HepG2 (cell line): ENCODE data around the gene SLC13A3. TPM values are rescaled to one million over a fixed set of nuclear protein-coding genes. Genes with fewer than 3 reads are reported as not detected.

Source experiments
- ATAC-seq: fragments of 200-7000 bp; cut with Tn5 transposase; 3 replicates; pipeline ENCODE4 v1.9.1; 2020; ENCODE audit warnings: mild to moderate bottlenecking, moderate library complexity
- BruUV-seq: library from RNA; stranded (reverse); fragments of 400-500 nt; replicated peaks from 2 replicates; lab custom pipeline; 2021; lab: Mats Ljungman, UMichigan
- CTCF ChIA-PET: fragments of 300-600 bp; formaldehyde crosslinking; extraction: SDS; loops from one replicate; lab custom pipeline; 2021; ENCODE audit warnings: low total read pairs, inconsistent platforms, low intra/inter-chr PET ratio; lab: Yijun Ruan, JAX
- POLR2A ChIA-PET: fragments of 350-600 bp; sonication (Branson Sonifier 250); formaldehyde crosslinking; loops from one replicate; lab custom pipeline; 2020; ENCODE audit warnings: antibody characterized with exemption, inconsistent platforms; lab: Yijun Ruan, JAX
- DNase-seq: peaks from one replicate; pipeline ENCODE4 v3.0.0-alpha.2; 2015; ENCODE audit warnings: low spot score
- FAIRE-seq: peaks from 3 replicates; lab custom pipeline; 2011; peaks lifted over from hg19 to GRCh38; lab: Jason Lieb, UNC
- H2AFZ ChIP-seq: one replicate; pipeline ENCODE4 v1.6.1; 2011; ENCODE audit warnings: low read length, inconsistent platforms
- H3K27ac ChIP-seq: fragments of 300-600 bp; 3 replicates; pipeline ENCODE4 v1.8.0; 2011; ENCODE audit warnings: mixed run types, mild to moderate bottlenecking, mixed read lengths, low read length, inconsistent platforms; ENCODE audit not compliant: insufficient read depth; ENCODE audit errors: extremely low read length
- H3K27me3 ChIP-seq, 2 experiments: fragments of 200-600 bp in 1 of 2; 2 replicates in 1 of 2; 3 replicates in 1 of 2; pipeline versions ENCODE4 v1.6.0 to v1.8.0; 2011; ENCODE audit warnings: low read length in 2 of 2, mild to moderate bottlenecking in 2 of 2, moderate library complexity in 2 of 2, inconsistent platforms in 1 of 2; ENCODE audit not compliant: insufficient read depth in 2 of 2, control insufficient read depth in 1 of 2
- H3K36me3 ChIP-seq, 2 experiments: fragments of 200-600 bp in 1 of 2; replicated peaks in 1 of 2; 2 replicates in 1 of 2; 3 replicates in 1 of 2; pipeline versions ENCODE4 v1.5.1 to v1.8.0; 2011; ENCODE audit warnings: low read length in 2 of 2, inconsistent platforms in 1 of 2; ENCODE audit not compliant: insufficient read depth in 2 of 2, control insufficient read depth in 1 of 2
- H3K4me1 ChIP-seq: 2 replicates; pipeline ENCODE4 v1.5.1; 2012; ENCODE audit warnings: low read length, inconsistent platforms; ENCODE audit not compliant: insufficient read depth
- H3K4me2 ChIP-seq: 2 replicates; pipeline ENCODE4 v1.6.0; 2011; ENCODE audit warnings: low read depth, low read length, inconsistent platforms
- H3K4me3 ChIP-seq, 3 experiments: fragments of 200-600 bp in 1 of 3; sonication (generic), shearing (Covaris generic) in 1 of 3; replicated peaks in 1 of 3; 2 replicates each; pipeline ENCODE4 v1.5.1; 2011 to 2016; ENCODE audit warnings: low read length in 3 of 3, inconsistent platforms in 2 of 3, low read depth in 2 of 3, mild to moderate bottlenecking in 2 of 3, control low read depth in 1 of 3, mixed read lengths in 1 of 3; ENCODE audit not compliant: insufficient read depth in 1 of 3
- H3K79me2 ChIP-seq: one replicate; pipeline ENCODE4 v1.6.1; 2011; ENCODE audit warnings: low read length, inconsistent platforms; ENCODE audit not compliant: insufficient read depth
- H3K9ac ChIP-seq: 2 replicates; pipeline ENCODE4 v1.6.0; 2011; ENCODE audit warnings: mild to moderate bottlenecking, low read depth, low read length, inconsistent platforms; ENCODE audit not compliant: insufficient read depth
- H3K9me3 ChIP-seq: 2 replicates; pipeline ENCODE4 v1.5.1; 2012; ENCODE audit warnings: mild to moderate bottlenecking, low read length
- H4K20me1 ChIP-seq: 2 replicates; pipeline ENCODE4 v1.6.0; 2011; ENCODE audit warnings: inconsistent platforms, mild to moderate bottlenecking, low read length, moderate library complexity; ENCODE audit not compliant: insufficient read depth
- CREB1 ChIP-seq, 2 experiments: fragments of 450-650 bp in 1 of 2; IDR thresholded peaks; 2 replicates each; pipeline ENCODE4 v1.6.1; 2016 to 2017; ENCODE audit warnings: control low read depth in 1 of 2, mild to moderate bottlenecking in 1 of 2, missing compliant biosample characterization in 1 of 2, missing genetic modification characterization in 1 of 2
- FOSL2 ChIP-seq: sonication (generic); formaldehyde crosslinking; IDR thresholded peaks from 2 replicates; pipeline ENCODE4 v1.4.0; 2020; ENCODE audit warnings: missing genetic modification reagents
- FOXP4 ChIP-seq: sonication (generic); formaldehyde crosslinking; IDR thresholded peaks from 2 replicates; pipeline ENCODE4 v1.4.0; 2020; ENCODE audit warnings: missing genetic modification reagents
- HNF4G ChIP-seq, 2 experiments: sonication (generic) in 1 of 2; formaldehyde crosslinking in 1 of 2; IDR thresholded peaks; 2 replicates each; pipeline versions ENCODE4 v1.4.0 to v1.6.1; 2011 to 2020; ENCODE audit warnings: borderline replicate concordance in 2 of 2, low read depth in 2 of 2, mild to moderate bottlenecking in 2 of 2, low read length in 1 of 2, missing genetic modification reagents in 1 of 2, moderate library complexity in 1 of 2
- KDM4B ChIP-seq: sonication (generic); formaldehyde crosslinking; IDR thresholded peaks from 2 replicates; pipeline ENCODE4 v1.4.0; 2020; ENCODE audit warnings: missing genetic modification reagents
- NFYB ChIP-seq: sonication (generic); formaldehyde crosslinking; IDR thresholded peaks from 2 replicates; pipeline ENCODE4 v1.4.0; 2020; ENCODE audit warnings: missing genetic modification reagents
- NFYC ChIP-seq: IDR thresholded peaks from 2 replicates; pipeline ENCODE4 v1.6.1; 2016; ENCODE audit warnings: missing genetic modification reagents, missing compliant biosample characterization
- SOX13 ChIP-seq, 3 experiments: fragments of 450-650 bp in 1 of 3; sonication (generic) in 1 of 3; formaldehyde crosslinking in 1 of 3; IDR thresholded peaks in 2 of 3; conservative IDR thresholded peaks in 1 of 3; 2 replicates each; pipeline versions ENCODE4 v1.5.0 to v1.6.1; 2016 to 2020; ENCODE audit warnings: antibody characterized with exemption in 1 of 3, mild to moderate bottlenecking in 1 of 3, missing compliant biosample characterization in 1 of 3, missing genetic modification reagents in 1 of 3, moderate library complexity in 1 of 3
- SP5 ChIP-seq: IDR thresholded peaks from 2 replicates; pipeline ENCODE4 v1.6.1; 2016; ENCODE audit warnings: low read depth, borderline replicate concordance
- TARDBP ChIP-seq: sonication (generic); formaldehyde crosslinking; IDR thresholded peaks from 2 replicates; pipeline ENCODE4 v1.8.0; 2022; ENCODE audit warnings: mild to moderate bottlenecking, missing genetic modification reagents
- ZFP41 ChIP-seq: sonication (generic); formaldehyde crosslinking; IDR thresholded peaks from 2 replicates; pipeline ENCODE4 v1.4.0; 2020; ENCODE audit warnings: mild to moderate bottlenecking, missing genetic modification reagents, borderline replicate concordance
- ZNF3 ChIP-seq: IDR thresholded peaks from 2 replicates; pipeline ENCODE4 v1.7.0; 2017; ENCODE audit warnings: inconsistent platforms
- ZNF432 ChIP-seq: sonication (generic); formaldehyde crosslinking; IDR thresholded peaks from 2 replicates; pipeline ENCODE4 v1.5.0; 2020; ENCODE audit warnings: missing genetic modification reagents, mild to moderate bottlenecking, borderline replicate concordance
- ZNF605 ChIP-seq: sonication (generic); formaldehyde crosslinking; IDR thresholded peaks from 2 replicates; pipeline ENCODE4 v1.8.0; 2022; ENCODE audit warnings: mild to moderate bottlenecking, missing genetic modification reagents
- ZNF790 ChIP-seq: sonication (generic); formaldehyde crosslinking; IDR thresholded peaks from 2 replicates; pipeline ENCODE4 v1.8.0; 2022; ENCODE audit warnings: missing genetic modification reagents, mild to moderate bottlenecking, borderline replicate concordance
- ZNF841 ChIP-seq: sonication (generic); formaldehyde crosslinking; IDR thresholded peaks from 2 replicates; pipeline ENCODE4 v1.8.1; 2023; ENCODE audit warnings: missing genetic modification reagents, borderline replicate concordance
- ZXDC ChIP-seq: sonication (generic); formaldehyde crosslinking; IDR thresholded peaks from 2 replicates; pipeline ENCODE4 v1.5.0; 2020; ENCODE audit warnings: mild to moderate bottlenecking, missing genetic modification reagents
- WGBS: methylation state at CpG from one replicate; pipeline ENCODE4 v1.1.6; 2017; ENCODE audit warnings: low lambda C conversion rate; 5-methylcytosine and 5-hydroxymethylcytosine counted together
- in situ Hi-C: cut with HindIII; loops from 2 replicates; pipeline ENCODE4 v1.10.0; 2017; ENCODE audit warnings: low pct_unique_long_range_greater_than_20kb; ENCODE audit not compliant: extremely low pct_ligation_motif_present
- intact Hi-C: fragments of 100-400 bp; cut with micrococcal nuclease; formaldehyde crosslinking; loops from one replicate; pipeline ENCODE4 v1.10.0; 2022; ENCODE audit not compliant: unreplicated experiment
- polyA plus RNA-seq, 8 experiments: library from polyadenylated mRNA; depleted of rRNA in 3 of 8; stranded (reverse) in 7 of 8; unstranded in 1 of 8; fragments of >200 nt; fragmentation: Illumina TruSeq in 4 of 8; extraction: Trizol in 4 of 8; gene quantifications; 2 replicates each; pipeline versions ENCODE4 v1.2.1 to v1.2.3, GENCODE V29; 2011 to 2016; ENCODE audit warnings: low read depth in 4 of 8, missing spikeins in 1 of 8, mixed read lengths in 1 of 8; ENCODE audit not compliant: insufficient read depth in 1 of 8
- total RNA-seq, 5 experiments: library from RNA; depleted of rRNA; stranded (reverse); fragments of >200 nt; fragmentation: Illumina TruSeq; extraction: Trizol; gene quantifications; 2 replicates each; pipeline ENCODE4 v1.2.3, GENCODE V29; 2016; ENCODE audit warnings: low read depth in 1 of 5

SLC13A3 gene
- total and polyA plus RNA-seq, 2 of the 13 experiments (the other 11 are each of a cell fraction or from before 2014, with no cell fraction given), result 66.5 to 76.0 TPM

GRCh38 chr20:46678516-46678915 is 27.3 kb upstream of the SLC13A3 start:
- POLR2A ChIA-PET, result interaction anchor here (1.0 to 5.0 kb wide), 3 partner anchors 29 to 120 kb away, joined by 3 to 27 read pairs (median 4); no protein-coding TSS in a partner anchor

GRCh38 chr20:46677608-46678007 is 26.3 kb upstream of the SLC13A3 start:
- H3K27ac ChIP-seq, result peak overlapping the region; percentile 84
- H3K27me3 ChIP-seq, result no peaks in the 10 kb centered on the region
- intact Hi-C loops (no loop called here), in situ Hi-C loops (no loop called here)
- FAIRE-seq, result no peak
- H3K4me1 ChIP-seq, result peaks cover 92% of the 10 kb centered on the region
- H4K20me1 ChIP-seq, result no peaks in the 10 kb centered on the region
- ChIA-PET CTCF (interaction anchor here (1.6 kb wide), 1 partner anchor 157 kb away, joined by 4 read pairs; no protein-coding TSS in a partner anchor), POLR2A (interaction anchor here (1.3 to 6.7 kb wide), 6 partner anchors 9 to 70 kb away, joined by 5 to 56 read pairs (median 21); partner anchors contain the start of gene SLC13A3)
- no peak overlapping the region for H3K9ac ChIP-seq
- WGBS, result 67% methylated on average over 5 of the region's 5 CpGs
- no peak overlapping the region for H2AFZ ChIP-seq
- no peak overlapping the region for H3K4me3 ChIP-seq
- no peak for ATAC-seq
- BruUV-seq, result no TSS peak
- peaks cover 8% of the 10 kb centered on the region for H3K9me3 ChIP-seq
- no peaks in the 10 kb centered on the region for H3K79me2 ChIP-seq
- no peak overlapping the region for H3K4me2 ChIP-seq
- no peak for DNase-seq
- H3K36me3 ChIP-seq, result no peaks in the 10 kb centered on the region
- 0 out of 2 replicates have a peak, but pooled peaks have one; percentile 11 for TF ChIP-seq FOXP4 (CRISPR knock-in tag)
- TF ChIP-seq ZNF3 (CRISPR knock-in tag), result peak; percentile 45; the same call in 1 of the 2 replicates
- no peak for TF ChIP-seq ZNF432 (CRISPR knock-in tag)
- no peak for TF ChIP-seq KDM4B (CRISPR knock-in tag)
- TF ChIP-seq ZXDC (CRISPR knock-in tag), result 0 out of 2 replicates have a peak, but pooled peaks have one; percentile 40
- TF ChIP-seq FOSL2, result peak; percentile 79
- no peak for TF ChIP-seq ZNF841 (CRISPR knock-in tag)

More at GRCh38 chr20:46678516-46678915, 27.3 kb upstream of the SLC13A3 start:
- no peak overlapping the region for H2AFZ ChIP-seq
- no peak overlapping the region for H3K9ac ChIP-seq
- peaks cover 92% of the 10 kb centered on the region for H3K4me1 ChIP-seq
- intact Hi-C loops, result no loop called here
- no peaks in the 10 kb centered on the region for H3K9me3 ChIP-seq
- DNase-seq (peak; percentile 38), ATAC-seq (no peak), FAIRE-seq (no peak)
- H3K36me3 ChIP-seq, result no peaks in the 10 kb centered on the region
- CTCF ChIA-PET, result no interaction called here
- in situ Hi-C loops, result no loop called here
- no peak overlapping the region for H3K4me3 ChIP-seq
- no peaks in the 10 kb centered on the region for H4K20me1 ChIP-seq
- TF ChIP-seq ZNF605 (CRISPR knock-in tag) (0 out of 2 replicates have a peak, but pooled peaks have one; percentile 33), HNF4G (IDR thresholded peaks at IDR 0.05; ENCODE audit: borderline replicate concordance, low read depth, low read length) (no peak), HNF4G (CRISPR knock-in tag; IDR thresholded peaks at IDR 0.05; ENCODE audit: borderline replicate concordance, low read depth) (no peak), SOX13 (IDR thresholded peaks at IDR 0.05) (no peak), SOX13 (CRISPR knock-in tag; conservative IDR thresholded peaks at IDR 0.05 in 1 of 2, IDR thresholded peaks at IDR 0.05 in 1 of 2) (0 out of 4 replicates have a peak, but pooled peaks of 1 of the 2 experiments have one; percentile 1), TARDBP (0 out of 2 replicates have a peak, but pooled peaks have one; percentile 40), SP5 (CRISPR knock-in tag) (0 out of 2 replicates have a peak, but pooled peaks have one; percentile 30), ZFP41 (CRISPR knock-in tag) (0 out of 2 replicates have a peak, but pooled peaks have one; percentile 57), NFYB (CRISPR knock-in tag) (peak; percentile 66), ZNF790 (CRISPR knock-in tag) (no peak), CREB1 (IDR thresholded peaks at IDR 0.05) (no peak), CREB1 (CRISPR knock-in tag; IDR thresholded peaks at IDR 0.05) (no peak), NFYC (CRISPR knock-in tag) (peak; percentile 65)
- H3K27me3 ChIP-seq, result no peaks in the 10 kb centered on the region
- WGBS, result 43% methylated on average over 4 of the region's 4 CpGs
- H3K79me2 ChIP-seq, result no peaks in the 10 kb centered on the region
- peak overlapping the region; percentile 84 for H3K27ac ChIP-seq
- H3K4me2 ChIP-seq, result no peak overlapping the region
- BruUV-seq, result no TSS peak
